ENCODE measurements around the gene CTSH.

DNA sequence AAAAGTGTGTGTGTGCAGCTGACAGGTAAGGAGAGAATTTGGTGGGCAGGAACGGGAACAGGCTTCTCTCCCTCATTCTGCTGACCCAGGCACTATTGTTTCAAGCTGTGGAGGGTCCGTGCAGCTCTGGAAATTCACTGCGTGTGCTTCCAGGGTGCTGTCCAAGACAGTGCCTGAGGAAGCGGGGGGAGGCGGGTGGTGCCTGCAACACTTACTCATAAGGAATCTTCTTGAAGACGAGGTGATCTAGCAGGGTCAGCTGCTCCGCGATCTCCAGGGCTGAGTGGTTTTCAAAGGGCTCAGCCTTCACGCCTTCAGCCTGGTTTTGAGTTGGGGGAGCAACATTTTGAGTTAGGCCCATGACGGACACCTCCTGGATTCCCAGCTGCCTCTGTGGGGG is 46.6 kb upstream of the CTSH start:
- TF ChIP-seq, protein P1, sequence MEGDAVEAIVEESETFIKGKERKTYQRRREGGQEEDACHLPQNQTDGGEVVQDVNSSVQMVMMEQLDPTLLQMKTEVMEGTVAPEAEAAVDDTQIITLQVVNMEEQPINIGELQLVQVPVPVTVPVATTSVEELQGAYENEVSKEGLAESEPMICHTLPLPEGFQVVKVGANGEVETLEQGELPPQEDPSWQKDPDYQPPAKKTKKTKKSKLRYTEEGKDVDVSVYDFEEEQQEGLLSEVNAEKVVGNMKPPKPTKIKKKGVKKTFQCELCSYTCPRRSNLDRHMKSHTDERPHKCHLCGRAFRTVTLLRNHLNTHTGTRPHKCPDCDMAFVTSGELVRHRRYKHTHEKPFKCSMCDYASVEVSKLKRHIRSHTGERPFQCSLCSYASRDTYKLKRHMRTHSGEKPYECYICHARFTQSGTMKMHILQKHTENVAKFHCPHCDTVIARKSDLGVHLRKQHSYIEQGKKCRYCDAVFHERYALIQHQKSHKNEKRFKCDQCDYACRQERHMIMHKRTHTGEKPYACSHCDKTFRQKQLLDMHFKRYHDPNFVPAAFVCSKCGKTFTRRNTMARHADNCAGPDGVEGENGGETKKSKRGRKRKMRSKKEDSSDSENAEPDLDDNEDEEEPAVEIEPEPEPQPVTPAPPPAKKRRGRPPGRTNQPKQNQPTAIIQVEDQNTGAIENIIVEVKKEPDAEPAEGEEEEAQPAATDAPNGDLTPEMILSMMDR (IDR thresholded peaks at IDR 0.05), result no peak
- TF ChIP-seq POLR2A (IDR thresholded peaks at IDR 0.05), result no peak
- no peak for TF ChIP-seq POLR2AphosphoS5 (IDR thresholded peaks at IDR 0.05)

Data from sigmoid colon (tissue), 4 donors.